Activated naive CD4-positive, alpha-beta T cell treated with anti-CD3 and anti-CD28 coated beads, Interleukin-2, amount 50 U/mL, for 72 hours (primary cell): ENCODE data around the gene RPL36. TPM values are rescaled to one million over a fixed set of nuclear protein-coding genes. Genes with fewer than 3 reads are reported as not detected.
"Not testable (repeated sequence)": the region's sequence is repeated elsewhere in the genome, so short reads cannot be mapped to it uniquely, and the experiment has no call there.

ENCODE experiments used
- ATAC-seq, 2 donors: fragments of 150-1000 bp; cut with Tn5 transposase; 2 replicates each; pipeline ENCODE4 v1.10.0; 2021; ENCODE audit warnings: mild to moderate bottlenecking in 2 of 2, moderate library complexity in 2 of 2
- DNase-seq, 2 donors: peaks; one replicate each; pipeline ENCODE4 v3.0.0; 2021 to 2022; ENCODE audit warnings: low spot score in 2 of 2
- H3K27ac Mint-ChIP-seq, 2 donors: one replicate each; pipeline ENCODE4 v1.8.0; 2022; ENCODE audit warnings: mild to moderate bottlenecking in 2 of 2, mixed read lengths in 2 of 2
- H3K36me3 Mint-ChIP-seq, 2 donors: one replicate each; pipeline ENCODE4 v1.8.0; 2022; ENCODE audit warnings: mixed read lengths in 2 of 2
- H3K9me3 Mint-ChIP-seq, 2 donors: one replicate each; pipeline ENCODE4 v1.8.0; 2022; ENCODE audit warnings: mixed read lengths in 2 of 2
- total RNA-seq, 2 donors: library from RNA; stranded (reverse); gene quantifications; one replicate each; pipeline ENCODE4 v1.2.3, GENCODE V29; 2022

The RPL36 gene
- total RNA-seq, 2 donors from 2014 or later, result 1,044 to 1,174 TPM

GRCh38 chr19:5707576-5708575, 17.8 kb downstream of the RPL36 start:
- DNase-seq (no peak), ATAC-seq (peak; percentile 5 to 8)
- Mint-ChIP-seq H3K27ac (no peak overlapping the region), H3K9me3 (no peaks in the 10 kb centered on the region), H3K36me3 (peaks cover 14 to 21% of the 10 kb centered on the region in 2 donors)

GRCh38 chr19:5711025-5711424, 20.9 kb downstream of the RPL36 start:
- no peak for DNase-seq
- peak overlapping the region in 1 of 2 donors; percentile 14 for H3K27ac Mint-ChIP-seq
- H3K9me3 Mint-ChIP-seq, result no peaks in the 10 kb centered on the region
- ATAC-seq, result no peak
- peaks cover 6 to 13% of the 10 kb centered on the region in 2 donors for H3K36me3 Mint-ChIP-seq

GRCh38 chr19:5711713-5712161, 21.6 kb downstream of the RPL36 start:
- H3K27ac Mint-ChIP-seq, result no peak overlapping the region
- ATAC-seq (no peak), DNase-seq (no peak)
- peaks cover 6 to 13% of the 10 kb centered on the region in 2 donors for H3K36me3 Mint-ChIP-seq
- H3K9me3 Mint-ChIP-seq, result no peaks in the 10 kb centered on the region

- no peaks in the 10 kb centered on the region for H3K9me3 Mint-ChIP-seq
These were observed 23.1 kb downstream of the RPL36 start for GRCh38 chr19:5713228-5713627.

GRCh38 chr19:5714816-5715215, 24.7 kb downstream of the RPL36 start:
- DNase-seq, result no peak
- H3K9me3 Mint-ChIP-seq, result no peaks in the 10 kb centered on the region

More at GRCh38 chr19:5713228-5713627, 23.1 kb downstream of the RPL36 start:
- peaks cover 13 to 19% of the 10 kb centered on the region in 2 donors for H3K36me3 Mint-ChIP-seq
- H3K27ac Mint-ChIP-seq, result no peak overlapping the region
- ATAC-seq, result no peak
- DNase-seq, result no peak

GRCh38 chr19:5717215-5717935, 27.3 kb downstream of the RPL36 start:
- DNase-seq (no peak), ATAC-seq (no peak)
- Mint-ChIP-seq H3K9me3 (no peaks in the 10 kb centered on the region), H3K27ac (peak overlapping the region; percentile 99 to 100), H3K36me3 (peaks cover 19 to 32% of the 10 kb centered on the region in 2 donors)

More at GRCh38 chr19:5714816-5715215, 24.7 kb downstream of the RPL36 start:
- H3K27ac Mint-ChIP-seq, result no peak overlapping the region
- ATAC-seq, result no peak
- H3K36me3 Mint-ChIP-seq, result peaks cover 24 to 32% of the 10 kb centered on the region in 2 donors

- ATAC-seq, result peak in 1 of 2 donors; percentile 4
- H3K9me3 Mint-ChIP-seq, result no peaks in the 10 kb centered on the region
- H3K36me3 Mint-ChIP-seq, result peaks cover 19 to 32% of the 10 kb centered on the region in 2 donors
- H3K27ac Mint-ChIP-seq, result peak overlapping the region; percentile 99 to 100
- peak in 1 of 2 donors; percentile 38 for DNase-seq
These were observed 28.0 kb downstream of the RPL36 start for GRCh38 chr19:5718037-5718578.

GRCh38 chr19:5718579-5719273, 28.6 kb downstream of the RPL36 start:
- ATAC-seq (peak; percentile 33 to 52), DNase-seq (peak in 1 of 2 donors; percentile 70)
- Mint-ChIP-seq H3K36me3 (peaks cover 13 to 32% of the 10 kb centered on the region in 2 donors), H3K9me3 (no peaks in the 10 kb centered on the region), H3K27ac (peak overlapping the region; percentile 99 to 100)

GRCh38 chr19:5719274-5719960, 29.3 kb downstream of the RPL36 start:
- H3K36me3 Mint-ChIP-seq, result peaks cover 11 to 27% of the 10 kb centered on the region in 2 donors
- peak; percentile 46 to 65 for DNase-seq
- no peak for ATAC-seq
- peak overlapping the region; percentile 99 to 100 for H3K27ac Mint-ChIP-seq
- no peaks in the 10 kb centered on the region for H3K9me3 Mint-ChIP-seq

GRCh38 chr19:5719961-5720790, 30.1 kb downstream of the RPL36 start, which contains the start of the genes CATSPERD and LONP1:
CATSPERD (plus strand) TSS chr19:5720637; CDS start chr19:5720738, 101 bp downstream.
LONP1 (minus strand) TSS chr19:5720146; CDS start chr19:5720132, 14 bp downstream.
- Mint-ChIP-seq H3K36me3 (peaks cover 11 to 27% of the 10 kb centered on the region in 2 donors), H3K9me3 (no peaks in the 10 kb centered on the region), H3K27ac (peak within 1 kb of the TSS; percentile 99 to 100)
- ATAC-seq, result peak; percentile 90 to 91
- DNase-seq, result peak; percentile 98 to 99

GRCh38 chr19:5727453-5728050, 37.5 kb downstream of the RPL36 start:
- no peak for DNase-seq
- Mint-ChIP-seq H3K9me3 (no peaks in the 10 kb centered on the region), H3K36me3 (no peaks in the 10 kb centered on the region), H3K27ac (no peak overlapping the region)
- no peak for ATAC-seq

- not testable (repeated sequence) for ATAC-seq, H3K36me3 Mint-ChIP-seq, DNase-seq, H3K9me3 Mint-ChIP-seq
- H3K27ac Mint-ChIP-seq, result peak overlapping the region in 1 of 2 donors; percentile 51
These were observed 43.1 kb downstream of the RPL36 start for GRCh38 chr19:5733172-5733571.

GRCh38 chr19:5738423-5738822, 48.3 kb downstream of the RPL36 start:
- DNase-seq, result no peak
- no peaks in the 10 kb centered on the region for H3K36me3 Mint-ChIP-seq
- no peak overlapping the region for H3K27ac Mint-ChIP-seq
- no peaks in the 10 kb centered on the region for H3K9me3 Mint-ChIP-seq
- ATAC-seq, result no peak
